Subcutaneous abdominal adipose tissue (tissue), 5 donors: ENCODE measurements around the gene FBXL19.

ENCODE experiments used
- H3K27ac ChIP-seq: one replicate; pipeline ENCODE4 v1.7.0; 2013; ENCODE audit warnings: low read depth, mild to moderate bottlenecking, inconsistent platforms, low read length, moderate library complexity
- H3K27me3 ChIP-seq, 5 donors: one replicate each; pipeline ENCODE4 v1.7.0; 2013; ENCODE audit warnings: low read length in 5 of 5, inconsistent platforms in 1 of 5; ENCODE audit not compliant: control insufficient read depth in 5 of 5, insufficient read depth in 4 of 5
- H3K36me3 ChIP-seq, 5 donors: one replicate each; pipeline ENCODE4 v1.7.0; 2013; ENCODE audit warnings: low read length in 5 of 5; ENCODE audit not compliant: control insufficient read depth in 5 of 5, insufficient read depth in 5 of 5
- H3K4me1 ChIP-seq, 5 donors: one replicate each; pipeline ENCODE4 v1.7.0; 2013; ENCODE audit warnings: low read length in 5 of 5, mild to moderate bottlenecking in 3 of 5, moderate library complexity in 1 of 5; ENCODE audit not compliant: control insufficient read depth in 5 of 5, insufficient read depth in 5 of 5
- H3K4me3 ChIP-seq, 5 donors: one replicate each; pipeline ENCODE4 v1.7.0; 2013; ENCODE audit warnings: low read length in 5 of 5, low read depth in 1 of 5
- H3K9ac ChIP-seq, 5 donors: one replicate each; pipeline ENCODE4 v1.7.0; 2013; ENCODE audit warnings: low read length in 5 of 5, mild to moderate bottlenecking in 4 of 5, moderate library complexity in 3 of 5
- H3K9me3 ChIP-seq, 5 donors: one replicate each; pipeline ENCODE4 v1.7.0; 2013; ENCODE audit warnings: low read length in 5 of 5; ENCODE audit not compliant: control insufficient read depth in 5 of 5
- donor health status: healthy.
- donor health status: healthy.
- donor health status: healthy.
- donor health status: healthy.
- donor health status: healthy.

FBXL19 gene

GRCh38 chr16:30903002-30903401 is 20.4 kb upstream of the FBXL19 start:
- peak overlapping the region; percentile 27 to 79 (median 67) for H3K4me3 ChIP-seq
- H3K9ac ChIP-seq = peak overlapping the region; percentile 38 to 76 (median 68)
- H3K27me3 ChIP-seq = no peaks in the 10 kb centered on the region

GRCh38 chr16:30903596-30903995 is 19.8 kb upstream of the FBXL19 start:
- Histone ChIP-seq H3K4me3 (peak overlapping the region in 4 of 5 donors; percentile 4 to 27 (median 26)), H3K27ac (peak overlapping the region; percentile 76), H3K9me3 (no peaks in the 10 kb centered on the region), H3K4me1 (peaks cover 2 to 35% (median 30%) of the 10 kb centered on the region in 5 donors), H3K36me3 (peaks cover 0 to 3% (median 0%) of the 10 kb centered on the region in 5 donors), H3K9ac (no peak overlapping the region), H3K27me3 (no peaks in the 10 kb centered on the region)

More at GRCh38 chr16:30903002-30903401, 20.4 kb upstream of the FBXL19 start:
- H3K36me3 ChIP-seq = peaks cover 0 to 3% (median 0%) of the 10 kb centered on the region in 5 donors
- peaks cover 2 to 35% (median 30%) of the 10 kb centered on the region in 5 donors for H3K4me1 ChIP-seq
- H3K9me3 ChIP-seq = no peaks in the 10 kb centered on the region
- H3K27ac ChIP-seq = peak overlapping the region; percentile 70

DNA sequence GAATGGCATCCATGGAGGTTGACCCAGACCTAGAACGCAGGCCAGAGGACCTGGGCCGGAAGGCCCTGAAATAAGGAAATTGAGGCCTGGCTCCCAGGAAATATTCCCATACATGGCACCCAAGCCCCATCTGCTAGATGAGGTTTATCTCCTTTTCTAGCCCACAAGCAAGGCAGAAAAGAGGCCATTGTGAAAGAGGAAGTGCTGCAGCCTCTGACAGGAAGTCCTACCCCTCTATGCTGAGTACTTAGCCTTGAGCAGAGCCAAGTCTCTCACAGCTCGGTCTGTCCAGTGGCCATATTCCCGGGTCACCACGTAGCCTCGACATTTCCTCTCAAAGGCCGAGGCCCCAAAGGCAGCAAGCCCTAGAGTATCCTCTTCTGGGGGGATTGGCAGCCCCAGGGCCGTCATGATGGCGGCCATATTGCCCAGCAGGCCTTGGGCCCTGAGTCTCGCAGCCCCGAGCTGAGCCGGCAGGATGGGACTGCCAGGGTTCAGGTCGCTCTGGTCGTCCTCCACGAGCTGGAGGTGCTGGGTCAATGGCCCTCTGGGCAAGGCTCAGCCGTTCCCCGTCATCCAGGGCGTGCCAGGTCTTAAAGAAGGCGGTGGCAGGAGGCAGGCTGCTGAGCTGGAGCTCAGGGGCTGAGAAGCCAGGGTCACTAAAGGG is 19.1 kb upstream of the FBXL19 start:
- Histone ChIP-seq H3K4me1 (peaks cover 2 to 35% (median 30%) of the 10 kb centered on the region in 5 donors), H3K27me3 (no peaks in the 10 kb centered on the region), H3K36me3 (peaks cover 0 to 3% (median 0%) of the 10 kb centered on the region in 5 donors), H3K4me3 (peak overlapping the region in 4 of 5 donors; percentile 4 to 27 (median 26)), H3K9me3 (no peaks in the 10 kb centered on the region), H3K9ac (no peak overlapping the region), H3K27ac (peak overlapping the region; percentile 76)

- no peak overlapping the region for H3K4me3 ChIP-seq
- no peak overlapping the region for H3K27ac ChIP-seq
- peaks cover 2 to 25% (median 20%) of the 10 kb centered on the region in 5 donors for H3K4me1 ChIP-seq
- peaks cover 0 to 5% (median 0%) of the 10 kb centered on the region in 5 donors for H3K27me3 ChIP-seq
- peaks cover 0 to 3% (median 0%) of the 10 kb centered on the region in 5 donors for H3K36me3 ChIP-seq
- no peaks in the 10 kb centered on the region for H3K9me3 ChIP-seq
- H3K9ac ChIP-seq = no peak overlapping the region
These were observed 16.3 kb upstream of the FBXL19 start for GRCh38 chr16:30907064-30907463.

GRCh38 chr16:30910427-30911029 is 12.8 kb upstream of the FBXL19 start:
- H3K27me3 ChIP-seq = peaks cover 0 to 5% (median 0%) of the 10 kb centered on the region in 5 donors
- no peak overlapping the region for H3K4me3 ChIP-seq
- H3K9me3 ChIP-seq = no peaks in the 10 kb centered on the region
- no peak overlapping the region for H3K27ac ChIP-seq
- H3K9ac ChIP-seq = no peak overlapping the region
- peaks cover 0 to 3% (median 0%) of the 10 kb centered on the region in 5 donors for H3K36me3 ChIP-seq
- H3K4me1 ChIP-seq = no peaks in the 10 kb centered on the region

DNA sequence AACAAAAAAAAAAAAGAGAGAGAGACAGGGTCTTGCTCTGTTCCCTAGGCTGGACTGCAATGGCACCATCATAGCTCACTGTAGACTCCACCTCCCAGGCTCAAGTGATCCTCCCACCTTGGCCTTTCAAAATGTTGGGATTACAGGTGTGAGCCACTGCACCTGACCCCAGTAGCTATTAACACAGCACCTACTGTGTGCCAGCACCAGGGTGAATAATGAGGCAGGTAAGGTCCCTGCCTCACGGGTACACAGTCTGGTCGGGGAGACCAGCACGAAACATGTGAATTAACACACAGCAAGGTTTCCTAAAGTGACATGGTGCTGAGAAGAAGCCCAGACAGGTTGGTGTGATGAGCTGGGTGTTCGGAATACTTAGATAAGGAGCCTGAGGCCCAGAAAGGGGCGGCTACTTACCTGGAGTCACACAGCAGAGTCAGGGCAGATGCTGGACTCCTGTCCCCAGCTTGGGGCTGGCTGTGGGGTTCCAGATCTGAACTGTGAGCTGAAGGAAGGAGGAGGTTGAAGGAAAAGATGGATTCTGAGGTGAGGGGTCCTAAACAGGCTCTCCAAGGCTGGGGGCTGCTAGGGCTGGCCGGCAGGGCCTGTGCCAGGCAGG is 10.5 kb upstream of the FBXL19 start:
- Histone ChIP-seq H3K27me3 (peaks cover 0 to 5% (median 0%) of the 10 kb centered on the region in 5 donors), H3K36me3 (no peaks in the 10 kb centered on the region), H3K9me3 (no peaks in the 10 kb centered on the region), H3K4me3 (no peak overlapping the region), H3K4me1 (no peaks in the 10 kb centered on the region), H3K27ac (no peak overlapping the region), H3K9ac (no peak overlapping the region)

DNA sequence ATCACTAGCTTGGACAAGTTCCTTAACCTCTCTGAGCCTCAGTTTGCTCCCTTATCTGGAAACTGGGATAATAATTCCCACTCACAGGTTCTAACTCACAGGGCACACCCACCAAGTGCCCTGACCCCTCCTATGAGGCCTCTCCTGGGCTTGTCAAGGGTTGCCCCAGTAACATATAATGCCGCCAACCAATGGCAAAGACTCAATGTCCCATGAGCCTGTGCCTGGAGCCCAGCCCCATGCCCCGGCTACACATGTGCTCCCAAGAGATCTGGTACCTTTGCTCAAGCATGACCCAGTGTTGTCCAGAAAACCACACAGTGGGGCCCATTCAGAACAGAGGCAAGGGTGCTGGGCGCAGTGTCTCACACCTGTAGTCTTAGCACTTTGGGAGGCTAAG is 8.5 kb upstream of the FBXL19 start:
- H3K27ac ChIP-seq = no peak overlapping the region

GRCh38 chr16:30918614-30919013 is 4.8 kb upstream of the FBXL19 start:
- H3K4me1 ChIP-seq = peaks cover 2 to 16% (median 10%) of the 10 kb centered on the region in 5 donors
- H3K9me3 ChIP-seq = no peaks in the 10 kb centered on the region
- H3K4me3 ChIP-seq = no peak overlapping the region
- H3K27ac ChIP-seq = no peak overlapping the region
- no peaks in the 10 kb centered on the region for H3K36me3 ChIP-seq
- no peaks in the 10 kb centered on the region for H3K27me3 ChIP-seq
- H3K9ac ChIP-seq = no peak overlapping the region

More for the DNA sequence above, 8.5 kb upstream of the FBXL19 start:
- Histone ChIP-seq H3K9me3 (no peaks in the 10 kb centered on the region), H3K4me3 (no peak overlapping the region), H3K4me1 (no peaks in the 10 kb centered on the region), H3K27me3 (peaks cover 0 to 5% (median 0%) of the 10 kb centered on the region in 5 donors), H3K9ac (no peak overlapping the region), H3K36me3 (no peaks in the 10 kb centered on the region)

DNA sequence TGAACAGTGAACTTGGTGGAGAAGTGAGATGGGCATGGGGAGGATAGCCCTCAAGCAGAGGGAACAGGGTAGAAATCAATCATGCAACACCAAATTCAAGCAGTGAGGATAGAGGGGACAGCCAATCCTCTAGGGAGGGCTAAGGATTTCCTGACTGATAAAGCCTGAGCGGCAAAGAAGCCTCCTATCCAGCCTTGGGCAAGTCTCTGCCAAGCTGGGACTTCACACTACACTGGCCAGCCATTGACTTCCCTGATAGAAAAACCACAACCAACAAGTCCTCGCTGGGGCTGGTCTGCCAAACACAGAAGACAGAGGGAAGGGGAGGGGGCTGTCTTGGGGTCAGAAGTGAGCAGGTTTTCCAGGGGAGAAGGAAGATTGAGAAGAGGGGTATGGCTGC is 2.5 kb upstream of the FBXL19 start:
- Histone ChIP-seq H3K9ac (peak overlapping the region in 1 of 5 donors; percentile 35), H3K9me3 (no peaks in the 10 kb centered on the region), H3K36me3 (peaks cover 0 to 2% (median 0%) of the 10 kb centered on the region in 5 donors), H3K4me3 (no peak overlapping the region), H3K4me1 (peaks cover 4 to 27% (median 19%) of the 10 kb centered on the region in 5 donors), H3K27me3 (no peaks in the 10 kb centered on the region), H3K27ac (no peak overlapping the region)

- peaks cover 4 to 27% (median 19%) of the 10 kb centered on the region in 5 donors for H3K4me1 ChIP-seq
- H3K27me3 ChIP-seq = no peaks in the 10 kb centered on the region
- no peaks in the 10 kb centered on the region for H3K9me3 ChIP-seq
- H3K4me3 ChIP-seq = peak overlapping the region; percentile 56 to 98 (median 93)
- H3K36me3 ChIP-seq = peaks cover 0 to 7% (median 0%) of the 10 kb centered on the region in 5 donors
- peak overlapping the region in 3 of 5 donors; percentile 52 to 83 (median 67) for H3K9ac ChIP-seq
- peak overlapping the region; percentile 77 for H3K27ac ChIP-seq
These were observed 2.0 kb upstream of the FBXL19 start for GRCh38 chr16:30921459-30921747.
